NT2/D1 (cell line): Measurements from ENCODE around the gene RBPMS2.

Experiments
- YY1 ChIP-seq: IDR thresholded peaks from 2 replicates; pipeline ENCODE4 v1.6.1; 2011; ENCODE audit not compliant: insufficient read length, insufficient read depth
- ZNF274 ChIP-seq: IDR thresholded peaks from 2 replicates; pipeline ENCODE4 v1.6.1; 2011; ENCODE audit warnings: mild to moderate bottlenecking, low read depth, low read length

DNA sequence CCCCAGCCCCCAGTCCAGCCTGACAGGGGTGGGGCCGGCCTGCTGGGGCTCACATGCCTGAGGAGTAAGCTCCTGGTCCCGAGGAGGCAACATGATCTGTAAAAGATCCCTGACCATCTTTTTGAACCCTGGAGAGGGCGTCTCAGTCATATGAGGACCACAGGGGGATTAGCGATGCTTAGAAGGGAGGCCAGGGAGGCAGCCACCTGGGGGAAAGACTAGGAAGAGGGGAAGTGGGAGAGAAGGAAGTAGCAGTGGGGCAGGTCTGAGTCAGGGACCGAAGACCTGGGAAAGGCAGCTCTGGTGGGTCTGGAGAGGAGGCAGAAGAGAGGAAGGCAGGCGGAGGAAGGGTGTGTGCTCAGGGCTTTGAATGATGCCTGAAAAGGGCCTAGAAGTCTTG lies 31.1 kb upstream of the RBPMS2 start:
- TF ChIP-seq YY1 (no peak), ZNF274 (no peak)
